ENCODE measurements around the gene C1orf210. TPM values are rescaled to one million over a fixed set of nuclear protein-coding genes. Genes with fewer than 3 reads are reported as not detected.

C1orf210 gene
- total and polyA plus RNA-seq, 2 of the 13 experiments (the other 11 are each of a cell fraction or from before 2014, with no cell fraction given), result 0.49 to 5.1 TPM

- DNase-seq (ENCODE audit: low spot score) (no peak), FAIRE-seq (no peak), ATAC-seq (peak; percentile 56)
- TF ChIP-seq ZNF431 (CRISPR knock-in tag; IDR thresholded peaks at IDR 0.05; ENCODE audit: borderline replicate concordance, low read depth) (no peak), ZNF563 (CRISPR knock-in tag; IDR thresholded peaks at IDR 0.05) (no peak), ASH2L (IDR thresholded peaks at IDR 0.05; ENCODE audit: insufficient read length, low read depth, low read length) (no peak), NFATC3 (CRISPR knock-in tag; IDR thresholded peaks at IDR 0.05) (no peak), HHEX (CRISPR knock-in tag; IDR thresholded peaks at IDR 0.05) (no peak), NFAT5 (CRISPR knock-in tag; IDR thresholded peaks at IDR 0.05) (no peak), CTCF (CRISPR knock-in tag; IDR thresholded peaks at IDR 0.05) (peak; percentile 31)
- TF ChIP-seq, protein P1, sequence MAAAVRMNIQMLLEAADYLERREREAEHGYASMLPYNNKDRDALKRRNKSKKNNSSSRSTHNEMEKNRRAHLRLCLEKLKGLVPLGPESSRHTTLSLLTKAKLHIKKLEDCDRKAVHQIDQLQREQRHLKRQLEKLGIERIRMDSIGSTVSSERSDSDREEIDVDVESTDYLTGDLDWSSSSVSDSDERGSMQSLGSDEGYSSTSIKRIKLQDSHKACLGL (CRISPR knock-in tag; IDR thresholded peaks at IDR 0.05), result no peak
- Histone ChIP-seq H3K4me3 (replicated peaks in 1 of 3; ENCODE audit: insufficient read depth in 1 of 3, low read depth in 2 of 3, low read length in 3 of 3) (no peak overlapping the region), H3K9me3 (ENCODE audit: low read length) (no peaks in the 10 kb centered on the region), H3K4me2 (ENCODE audit: low read depth, low read length) (no peak overlapping the region), H3K79me2 (ENCODE audit: insufficient read depth, low read length) (no peaks in the 10 kb centered on the region), H4K20me1 (ENCODE audit: insufficient read depth, low read length) (no peaks in the 10 kb centered on the region), H3K27me3 (ENCODE audit: control insufficient read depth in 1 of 2, insufficient read depth in 2 of 2, low read length in 2 of 2) (peaks cover 7 to 32% of the 10 kb centered on the region in 2 experiments), H2AFZ (ENCODE audit: low read length) (no peak overlapping the region), H3K36me3 (replicated peaks in 1 of 2; ENCODE audit: control insufficient read depth in 1 of 2, insufficient read depth in 2 of 2, low read length in 2 of 2) (no peaks in the 10 kb centered on the region), H3K4me1 (ENCODE audit: insufficient read depth, low read length) (peaks cover 35% of the 10 kb centered on the region), H3K27ac (ENCODE audit: extremely low read length, insufficient read depth, low read length) (no peak overlapping the region), H3K9ac (ENCODE audit: insufficient read depth, low read depth, low read length) (no peak overlapping the region)
- in situ Hi-C loops (cut with HindIII; ENCODE audit: extremely low pct_ligation_motif_present, low pct_unique_long_range_greater_than_20kb), result no loop called here
- 51% methylated on average over 9 of the region's 16 CpGs for WGBS (ENCODE audit: low lambda C conversion rate)
- POLR2A ChIA-PET, result interaction anchor here (1.1 kb wide), 1 partner anchor 42 kb away, joined by 3 read pairs; the partner anchor contains the start of gene CDC20
- no TSS peak for BruUV-seq (replicated peaks)
- CTCF ChIA-PET (ENCODE audit: low intra/inter-chr PET ratio, low total read pairs), result no interaction called here
- intact Hi-C loops (cut with micrococcal nuclease; ENCODE audit: unreplicated experiment), result no loop called here
Measured at GRCh38 chr1:43316738-43317520, 31.5 kb upstream of the C1orf210 start.
